NCI-H2081 treated with DMSO at 0.1 percent for 48 hours (cell line): Measurements from ENCODE around the gene TIMM23.
"Not testable (repeated sequence)": the region's sequence is repeated elsewhere in the genome, so short reads cannot be mapped to it uniquely, and the experiment has no call there.

ENCODE experiments used
- DNase-seq: peaks from one replicate; lab custom pipeline; 2025; lab: John Stamatoyannopoulos, UW

The TIMM23 gene

GRCh38 chr10:45997557-45997956, 25.3 kb downstream of the TIMM23 start:
- DNase-seq, result no peak

- DNase-seq, result no peak
These were observed 25.9 kb downstream of the TIMM23 start for GRCh38 chr10:45997994-45998763.

GRCh38 chr10:45999955-46000354, 27.7 kb downstream of the TIMM23 start:
- DNase-seq, result not testable (repeated sequence)

- DNase-seq, result no peak
These were observed 28.2 kb downstream of the TIMM23 start for GRCh38 chr10:46000538-46000937.

- no peak for DNase-seq
These were observed 29.0 kb downstream of the TIMM23 start for GRCh38 chr10:46001187-46001756.

- DNase-seq, result not testable (repeated sequence)
These were observed 29.9 kb downstream of the TIMM23 start for GRCh38 chr10:46002189-46002687.

- no peak for DNase-seq
These were observed 30.8 kb downstream of the TIMM23 start for GRCh38 chr10:46002916-46003693.

- DNase-seq, result no peak
These were observed 32.7 kb downstream of the TIMM23 start for GRCh38 chr10:46004963-46005362.

GRCh38 chr10:46005383-46005782, 33.1 kb downstream of the TIMM23 start:
- no peak for DNase-seq

- DNase-seq, result no peak
These were observed 33.9 kb downstream of the TIMM23 start for GRCh38 chr10:46006219-46006618.

- DNase-seq, result no peak
These were observed 40.5 kb downstream of the TIMM23 start for GRCh38 chr10:46012746-46013145.

- no peak for DNase-seq
These were observed 41.9 kb downstream of the TIMM23 start for GRCh38 chr10:46014206-46014605.

GRCh38 chr10:46014683-46015405, 42.6 kb downstream of the TIMM23 start:
- no peak for DNase-seq

- DNase-seq, result no peak
These were observed 43.9 kb downstream of the TIMM23 start for GRCh38 chr10:46016190-46016589.

- no peak for DNase-seq
These were observed 44.5 kb downstream of the TIMM23 start for GRCh38 chr10:46016811-46017210.

- DNase-seq, result no peak
These were observed 45.4 kb downstream of the TIMM23 start for GRCh38 chr10:46017733-46018132.

- DNase-seq, result no peak
These were observed 46.3 kb downstream of the TIMM23 start for GRCh38 chr10:46018453-46019176.

- no peak for DNase-seq
These were observed 46.9 kb downstream of the TIMM23 start for GRCh38 chr10:46019177-46019528.

- no peak for DNase-seq
These were observed 47.5 kb downstream of the TIMM23 start for GRCh38 chr10:46019569-46020343.

- no peak for DNase-seq
These were observed 48.0 kb downstream of the TIMM23 start for GRCh38 chr10:46020344-46020657.
